K562 (cell line): Measurements from ENCODE around the gene KNSTRN. TPM values are rescaled to one million over a fixed set of nuclear protein-coding genes. Genes with fewer than 3 reads are reported as not detected.

ENCODE experiments used
- ATAC-seq: fragments of 200-7000 bp; cut with Tn5 transposase; 3 replicates; pipeline ENCODE4 v1.9.1; 2020; ENCODE audit warnings: moderate library complexity
- BruUV-seq: library from RNA; stranded (reverse); fragments of 400-500 nt; replicated peaks from 2 replicates; lab custom pipeline; 2021; lab: Mats Ljungman, UMichigan
- CTCF ChIA-PET: fragments of 300-600 bp; formaldehyde crosslinking; extraction: SDS; loops from one replicate; lab custom pipeline; 2021; ENCODE audit warnings: low intra/inter-chr PET ratio; lab: Yijun Ruan, JAX
- POLR2A ChIA-PET: fragments of 300-600, 350-650 bp; sonication (Branson Sonifier 250); formaldehyde crosslinking; extraction: SDS; loops from one replicate; lab custom pipeline; 2021; ENCODE audit warnings: antibody characterized with exemption, inconsistent platforms; lab: Yijun Ruan, JAX
- DNase-seq, 4 experiments: peaks; one replicate each; pipeline versions ENCODE4 v3.0.0 to v3.0.0-alpha.2; 2011 to 2018; ENCODE audit warnings: low spot score in 3 of 4, mixed read lengths in 3 of 4; ENCODE audit errors: extremely low read depth in 1 of 4
- FAIRE-seq: peaks from 2 replicates; lab custom pipeline; 2011; peaks lifted over from hg19 to GRCh38; lab: Jason Lieb, UNC
- H2AFZ ChIP-seq: 2 replicates; pipeline ENCODE4 v1.6.0; 2011; ENCODE audit warnings: low read depth, low read length, control low read depth, inconsistent platforms
- H3K27ac ChIP-seq: fragments of 200-600 bp; 3 replicates; pipeline ENCODE4 v1.8.0; 2011; ENCODE audit warnings: low read depth, mild to moderate bottlenecking, control low read depth, inconsistent platforms, low read length, moderate library complexity, mixed read lengths; ENCODE audit errors: extremely low read depth
- H3K27me3 ChIP-seq, 2 experiments: fragments of 300-600 bp in 1 of 2; 2 replicates in 1 of 2; 3 replicates in 1 of 2; pipeline versions ENCODE4 v1.6.0 to v1.8.0; 2011; ENCODE audit warnings: inconsistent platforms in 2 of 2, low read length in 2 of 2, mild to moderate bottlenecking in 1 of 2, mixed read lengths in 1 of 2, moderate library complexity in 1 of 2; ENCODE audit not compliant: control insufficient read depth in 2 of 2, insufficient read depth in 2 of 2
- H3K36me3 ChIP-seq: fragments of 300-600 bp; 3 replicates; pipeline ENCODE4 v1.8.0; 2011; ENCODE audit warnings: mild to moderate bottlenecking, low read length, inconsistent platforms; ENCODE audit not compliant: control insufficient read depth, insufficient read depth
- H3K4me1 ChIP-seq, 2 experiments: fragments of 200-600 bp in 1 of 2; replicated peaks in 1 of 2; 2 replicates in 1 of 2; 3 replicates in 1 of 2; pipeline versions ENCODE4 v1.5.1 to v1.8.0; 2011; ENCODE audit warnings: inconsistent platforms in 2 of 2, low read length in 2 of 2, mild to moderate bottlenecking in 1 of 2, mixed read lengths in 1 of 2, moderate library complexity in 1 of 2; ENCODE audit not compliant: control insufficient read depth in 2 of 2, insufficient read depth in 2 of 2
- H3K4me2 ChIP-seq: 2 replicates; pipeline ENCODE4 v1.6.1; 2011; ENCODE audit warnings: low read length, control low read depth, inconsistent platforms, mixed read lengths; ENCODE audit not compliant: insufficient read depth
- H3K4me3 ChIP-seq: fragments of 200-600 bp; sonication (generic), shearing (Covaris generic); 2 replicates; pipeline ENCODE4 v1.5.1; 2016; ENCODE audit warnings: control low read depth, inconsistent platforms
- H3K79me2 ChIP-seq: fragments of 200-600 bp; 3 replicates; pipeline ENCODE4 v1.8.0; 2011; ENCODE audit warnings: low read length, inconsistent platforms; ENCODE audit not compliant: control insufficient read depth, insufficient read depth
- H3K9ac ChIP-seq, 2 experiments: 2 replicates each; pipeline versions ENCODE4 v1.6.0 to v1.6.1; 2011; ENCODE audit warnings: low read depth in 2 of 2, low read length in 2 of 2, control low read depth in 1 of 2, inconsistent platforms in 1 of 2, mild to moderate bottlenecking in 1 of 2, mixed read lengths in 1 of 2; ENCODE audit not compliant: insufficient read depth in 1 of 2
- H3K9me1 ChIP-seq: one replicate; pipeline ENCODE4 v1.6.0; 2011; ENCODE audit warnings: inconsistent platforms, mild to moderate bottlenecking, low read length, moderate library complexity; ENCODE audit not compliant: control insufficient read depth, insufficient read depth
- H3K9me3 ChIP-seq: replicated peaks from 2 replicates; pipeline ENCODE4 v1.5.1; 2011; ENCODE audit warnings: low read depth, low read length, inconsistent platforms; ENCODE audit not compliant: control insufficient read depth, insufficient read depth
- H4K20me1 ChIP-seq: replicated peaks from 2 replicates; pipeline ENCODE4 v1.6.1; 2011; ENCODE audit warnings: low read length, inconsistent platforms, mixed read lengths; ENCODE audit not compliant: control insufficient read depth, insufficient read depth
- BCOR ChIP-seq: fragments of 450-650 bp; IDR thresholded peaks from 2 replicates; pipeline ENCODE4 v1.6.1; 2016
- JUND ChIP-seq, 2 experiments: IDR thresholded peaks; 2 replicates in 1 of 2; 3 replicates in 1 of 2; pipeline ENCODE4 v1.6.1; 2011; ENCODE audit warnings: borderline replicate concordance in 2 of 2, low read depth in 2 of 2, low read length in 2 of 2, improper control_type of control experiment in 1 of 2, missing biosample characterization in 1 of 2, missing genetic modification characterization in 1 of 2, missing genetic modification reagents in 1 of 2
- MYNN ChIP-seq, 2 experiments: sonication (generic); formaldehyde crosslinking in 1 of 2; IDR thresholded peaks; 2 replicates each; pipeline versions ENCODE4 v1.5.0 to v1.6.1; 2016 to 2020; ENCODE audit warnings: antibody characterized with exemption in 1 of 2, missing genetic modification reagents in 1 of 2
- NR2C2 ChIP-seq, 2 experiments: fragments of 200-800 bp in 1 of 2; sonication (Bioruptor generic) in 1 of 2; sonication (generic) in 1 of 2; formaldehyde crosslinking in 1 of 2; IDR thresholded peaks; 2 replicates each; pipeline versions ENCODE4 v1.6.1 to v1.8.0; 2016 to 2022; ENCODE audit warnings: mild to moderate bottlenecking in 1 of 2, missing compliant biosample characterization in 1 of 2, missing genetic modification characterization in 1 of 2, missing genetic modification reagents in 1 of 2
- ZBTB17 ChIP-seq: fragments of 450-650 bp; formaldehyde crosslinking; IDR thresholded peaks from 2 replicates; pipeline ENCODE4 v1.4.0; 2020; ENCODE audit warnings: mild to moderate bottlenecking
- ZNF197 ChIP-seq: fragments of 200-800 bp; sonication (Bioruptor generic); IDR thresholded peaks from 2 replicates; pipeline ENCODE4 v1.6.1; 2016; ENCODE audit warnings: low read depth, missing genetic modification characterization, missing compliant biosample characterization
- ZNF217 ChIP-seq: sonication (generic); formaldehyde crosslinking; IDR thresholded peaks from 2 replicates; pipeline ENCODE4 v1.8.0; 2022; ENCODE audit warnings: mild to moderate bottlenecking, missing genetic modification reagents
- WGBS: fragments of 100-300 bp; shearing (Covaris generic); methylation state at CpG from one replicate; pipeline ENCODE4 v1.1.6; 2016; ENCODE audit warnings: low coverage, mixed read lengths; ENCODE audit not compliant: insufficient coverage; ENCODE audit errors: missing lambda C conversion rate; 5-methylcytosine and 5-hydroxymethylcytosine counted together
- in situ Hi-C: fragments of 300-500 bp; cut with MboI; formaldehyde crosslinking; loops from 4 replicates; pipeline ENCODE4 v1.15.0; 2018; ENCODE audit warnings: inconsistent platforms, mixed read lengths
- intact Hi-C: fragments of 100-400 bp; cut with micrococcal nuclease; formaldehyde crosslinking; loops from 2 replicates; pipeline ENCODE4 v1.14.2; 2022
- polyA plus RNA-seq, 8 experiments: library from polyadenylated mRNA; depleted of rRNA in 4 of 8; stranded (reverse) in 5 of 8; unstranded in 3 of 8; fragments of >200 nt; fragmentation: Nextera tagmentation in 2 of 8; fragmentation: Illumina TruSeq in 1 of 8; extraction: Ambion mirVana in 2 of 8; extraction: Trizol in 1 of 8; gene quantifications; 2 replicates each; pipeline versions ENCODE4 v1.2.1 to v1.2.3, GENCODE V29; 2011 to 2014; ENCODE audit warnings: inconsistent platforms in 1 of 8, missing spikeins in 1 of 8
- total RNA-seq, 7 experiments: library from RNA; depleted of rRNA in 6 of 7; stranded (reverse); fragments of >200 nt in 6 of 7; fragmentation: Illumina TruSeq in 2 of 7; extraction: Trizol in 2 of 7; gene quantifications; 2 replicates each; pipeline versions ENCODE4 v1.2.1 to v1.2.3, GENCODE V29; 2011 to 2021; ENCODE audit warnings: low replicate concordance in 1 of 7
- TF ChIP-seq, protein P1 (sequence below): fragments of 250-450 bp; sonication (Bioruptor Pico); IDR thresholded peaks from 2 replicates; pipeline ENCODE4 v1.4.0; 2020

Gene KNSTRN
- total and polyA plus RNA-seq, 9 of the 15 experiments (the other 6 are each of a cell fraction or from before 2014, with no cell fraction given), result 48.7 to 88.2 (median 66.3) TPM

DNA sequence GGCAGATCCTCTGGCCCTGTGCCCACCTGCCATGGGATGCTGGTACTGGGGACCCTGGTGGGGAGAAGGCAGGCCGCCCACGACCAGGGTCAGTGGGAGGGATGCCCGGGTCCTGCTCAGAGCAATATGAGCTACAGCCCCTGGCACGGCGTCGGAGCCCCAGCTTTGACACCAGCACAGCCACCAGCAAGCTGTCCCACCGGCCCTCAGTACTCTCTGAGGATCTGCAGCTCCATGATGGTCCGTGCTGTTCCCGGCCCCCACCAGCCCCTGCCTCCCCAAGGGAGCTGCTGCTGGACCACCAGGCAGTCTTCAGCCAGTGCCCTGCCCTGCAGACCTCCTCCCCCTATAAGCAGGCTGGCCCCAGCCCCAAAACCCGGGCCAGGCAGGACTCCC, 13.0 kb upstream of the KNSTRN start:
- Histone ChIP-seq H3K9ac (peak overlapping the region in 1 of 2 experiments; percentile 52; a peak in 1 of 4 replicates), H3K9me3 (no peaks in the 10 kb centered on the region), H3K4me2 (no peak overlapping the region), H3K27ac (no peak overlapping the region), H3K4me3 (no peak overlapping the region), H3K27me3 (peaks cover 0 to 16% of the 10 kb centered on the region in 2 experiments; a peak in 3 of 5 replicates), H2AFZ (no peak overlapping the region), H3K4me1 (peaks cover 6 to 37% of the 10 kb centered on the region in 2 experiments)
- ChIA-PET POLR2A (interaction anchor here (1.2 to 1.5 kb wide), 3 partner anchors 10 to 41 kb away, joined by 3 to 5 read pairs (median 4); partner anchors contain the start of gene PHGR1), CTCF (interaction anchor here (3.6 kb wide), 1 partner anchor 52 kb away, joined by 23 read pairs; no protein-coding TSS in a partner anchor)
- FAIRE-seq (no peak), ATAC-seq (no peak), DNase-seq (no peak)
- 24% methylated on average over 10 of the region's 10 CpGs for WGBS
- intact Hi-C loops, result no loop called here
- TF ChIP-seq ZBTB17, result no peak
- TF ChIP-seq, all 486 proteins: peak for 0
- BruUV-seq, result no TSS peak
- in situ Hi-C loops, result no loop called here
- Histone ChIP-seq H3K79me2 (no peaks in the 10 kb centered on the region), H4K20me1 (no peaks in the 10 kb centered on the region), H3K36me3 (no peaks in the 10 kb centered on the region), H3K9me1 (no peaks in the 10 kb centered on the region)

DNA sequence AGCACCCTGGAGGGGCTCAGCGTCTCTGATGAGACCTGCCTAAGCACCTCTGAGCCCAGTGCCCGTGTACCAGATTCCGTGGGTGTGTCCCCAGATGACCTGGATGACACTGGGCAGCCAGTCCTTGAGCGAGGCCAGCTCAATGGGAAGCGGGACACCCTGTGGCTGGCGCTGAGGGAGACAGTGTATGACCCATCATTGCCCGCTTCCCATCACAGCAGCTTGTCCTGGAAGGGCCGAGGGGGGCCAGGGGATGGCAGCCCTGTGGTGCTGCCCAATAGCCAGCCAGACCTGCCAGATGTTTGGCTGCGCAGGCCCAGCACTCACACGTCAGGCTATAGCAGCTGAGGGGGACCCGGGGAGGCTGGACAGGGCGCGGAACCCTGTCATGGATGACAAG, 12.6 kb upstream of the KNSTRN start:
- peaks cover 0 to 16% of the 10 kb centered on the region in 2 experiments; a peak in 3 of 5 replicates for H3K27me3 ChIP-seq
- POLR2A ChIA-PET, result interaction anchor here (0.5 to 1.5 kb wide), 3 partner anchors 10 to 160 kb away, joined by 3 to 5 read pairs (median 4); partner anchors contain the start of gene PHGR1
- TF ChIP-seq MYNN (IDR thresholded peaks at IDR 0.05) (no peak), MYNN (CRISPR knock-in tag; IDR thresholded peaks at IDR 0.05) (no peak), NR2C2 (CRISPR knock-in tag; IDR thresholded peaks at IDR 0.05) (no peak), NR2C2 (tag; IDR thresholded peaks at IDR 0.05) (no peak), JUND (IDR thresholded peaks at IDR 0.05; ENCODE audit: borderline replicate concordance, low read depth, low read length) (no peak), JUND (tag; IDR thresholded peaks at IDR 0.05; ENCODE audit: borderline replicate concordance, low read depth, low read length) (no peak), ZNF217 (CRISPR knock-in tag) (no peak), ZNF197 (no peak), BCOR (no peak)
- TF ChIP-seq, protein P1, sequence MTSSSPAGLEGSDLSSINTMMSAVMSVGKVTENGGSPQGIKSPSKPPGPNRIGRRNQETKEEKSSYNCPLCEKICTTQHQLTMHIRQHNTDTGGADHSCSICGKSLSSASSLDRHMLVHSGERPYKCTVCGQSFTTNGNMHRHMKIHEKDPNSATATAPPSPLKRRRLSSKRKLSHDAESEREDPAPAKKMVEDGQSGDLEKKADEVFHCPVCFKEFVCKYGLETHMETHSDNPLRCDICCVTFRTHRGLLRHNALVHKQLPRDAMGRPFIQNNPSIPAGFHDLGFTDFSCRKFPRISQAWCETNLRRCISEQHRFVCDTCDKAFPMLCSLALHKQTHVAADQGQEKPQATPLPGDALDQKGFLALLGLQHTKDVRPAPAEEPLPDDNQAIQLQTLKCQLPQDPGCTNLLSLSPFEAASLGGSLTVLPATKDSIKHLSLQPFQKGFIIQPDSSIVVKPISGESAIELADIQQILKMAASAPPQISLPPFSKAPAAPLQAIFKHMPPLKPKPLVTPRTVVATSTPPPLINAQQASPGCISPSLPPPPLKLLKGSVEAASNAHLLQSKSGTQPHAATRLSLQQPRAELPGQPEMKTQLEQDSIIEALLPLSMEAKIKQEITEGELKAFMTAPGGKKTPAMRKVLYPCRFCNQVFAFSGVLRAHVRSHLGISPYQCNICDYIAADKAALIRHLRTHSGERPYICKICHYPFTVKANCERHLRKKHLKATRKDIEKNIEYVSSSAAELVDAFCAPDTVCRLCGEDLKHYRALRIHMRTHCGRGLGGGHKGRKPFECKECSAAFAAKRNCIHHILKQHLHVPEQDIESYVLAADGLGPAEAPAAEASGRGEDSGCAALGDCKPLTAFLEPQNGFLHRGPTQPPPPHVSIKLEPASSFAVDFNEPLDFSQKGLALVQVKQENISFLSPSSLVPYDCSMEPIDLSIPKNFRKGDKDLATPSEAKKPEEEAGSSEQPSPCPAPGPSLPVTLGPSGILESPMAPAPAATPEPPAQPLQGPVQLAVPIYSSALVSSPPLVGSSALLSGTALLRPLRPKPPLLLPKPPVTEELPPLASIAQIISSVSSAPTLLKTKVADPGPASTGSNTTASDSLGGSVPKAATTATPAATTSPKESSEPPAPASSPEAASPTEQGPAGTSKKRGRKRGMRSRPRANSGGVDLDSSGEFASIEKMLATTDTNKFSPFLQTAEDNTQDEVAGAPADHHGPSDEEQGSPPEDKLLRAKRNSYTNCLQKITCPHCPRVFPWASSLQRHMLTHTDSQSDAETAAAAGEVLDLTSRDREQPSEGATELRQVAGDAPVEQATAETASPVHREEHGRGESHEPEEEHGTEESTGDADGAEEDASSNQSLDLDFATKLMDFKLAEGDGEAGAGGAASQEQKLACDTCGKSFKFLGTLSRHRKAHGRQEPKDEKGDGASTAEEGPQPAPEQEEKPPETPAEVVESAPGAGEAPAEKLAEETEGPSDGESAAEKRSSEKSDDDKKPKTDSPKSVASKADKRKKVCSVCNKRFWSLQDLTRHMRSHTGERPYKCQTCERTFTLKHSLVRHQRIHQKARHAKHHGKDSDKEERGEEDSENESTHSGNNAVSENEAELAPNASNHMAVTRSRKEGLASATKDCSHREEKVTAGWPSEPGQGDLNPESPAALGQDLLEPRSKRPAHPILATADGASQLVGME (CRISPR knock-in tag), result no peak

More for the DNA sequence above, 12.6 kb upstream of the KNSTRN start:
- 32% methylated on average over 13 of the region's 13 CpGs for WGBS
- FAIRE-seq, result no peak
- Histone ChIP-seq H3K27ac (no peak overlapping the region), H3K79me2 (no peaks in the 10 kb centered on the region), H3K9me1 (no peaks in the 10 kb centered on the region), H2AFZ (no peak overlapping the region), H4K20me1 (no peaks in the 10 kb centered on the region), H3K4me3 (no peak overlapping the region), H3K9me3 (no peaks in the 10 kb centered on the region), H3K9ac (peak overlapping the region in 1 of 2 experiments; percentile 52; a peak in 1 of 4 replicates), H3K4me2 (no peak overlapping the region), H3K36me3 (no peaks in the 10 kb centered on the region), H3K4me1 (peaks cover 4 to 36% of the 10 kb centered on the region in 2 experiments)
- ATAC-seq, result no peak
- no TSS peak for BruUV-seq
- intact Hi-C loops, result no loop called here
- CTCF ChIA-PET, result interaction anchor here (3.6 kb wide), 1 partner anchor 51 kb away, joined by 23 read pairs; no protein-coding TSS in a partner anchor
- in situ Hi-C loops, result no loop called here
- no peak for DNase-seq
